Measurements from ENCODE around the gene CPEB3.

DNA sequence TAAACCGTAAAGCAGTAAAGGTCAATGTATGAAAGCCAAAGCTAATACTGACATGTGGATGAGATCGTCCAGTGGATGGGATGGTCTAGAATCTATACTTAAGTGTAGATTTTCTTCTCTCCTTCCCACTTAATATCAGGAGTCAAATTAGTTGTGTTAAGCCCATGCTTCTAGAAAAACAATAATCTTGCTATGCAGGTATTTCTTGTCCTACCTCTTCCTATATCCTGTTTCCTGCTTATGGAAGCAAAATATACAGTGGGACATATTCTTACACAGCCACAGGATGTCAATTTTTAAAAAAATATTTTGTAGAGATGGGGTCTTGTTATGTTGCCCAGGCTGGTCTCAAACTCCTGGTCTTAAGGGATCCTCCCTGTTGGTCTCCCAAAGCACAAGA, 27.5 kb downstream of the CPEB3 start:
- TF ChIP-seq MTA1 (IDR thresholded peaks at IDR 0.05; ENCODE audit: borderline replicate concordance) = no peak
- TF ChIP-seq MCM2 (IDR thresholded peaks at IDR 0.05; ENCODE audit: low read depth) = no peak
- no peak for TF ChIP-seq ETV6 (IDR thresholded peaks at IDR 0.05; ENCODE audit: borderline replicate concordance in 1 of 2, low read depth in 2 of 2, low read length in 1 of 2)
- TF ChIP-seq ETV6 (CRISPR knock-in tag; IDR thresholded peaks at IDR 0.05; ENCODE audit: borderline replicate concordance) = no peak
- no peak for TF ChIP-seq PRPF4 (IDR thresholded peaks at IDR 0.05; ENCODE audit: insufficient read depth, low read depth, low read length, poor library complexity, severe bottlenecking)
- TF ChIP-seq, protein P1, sequence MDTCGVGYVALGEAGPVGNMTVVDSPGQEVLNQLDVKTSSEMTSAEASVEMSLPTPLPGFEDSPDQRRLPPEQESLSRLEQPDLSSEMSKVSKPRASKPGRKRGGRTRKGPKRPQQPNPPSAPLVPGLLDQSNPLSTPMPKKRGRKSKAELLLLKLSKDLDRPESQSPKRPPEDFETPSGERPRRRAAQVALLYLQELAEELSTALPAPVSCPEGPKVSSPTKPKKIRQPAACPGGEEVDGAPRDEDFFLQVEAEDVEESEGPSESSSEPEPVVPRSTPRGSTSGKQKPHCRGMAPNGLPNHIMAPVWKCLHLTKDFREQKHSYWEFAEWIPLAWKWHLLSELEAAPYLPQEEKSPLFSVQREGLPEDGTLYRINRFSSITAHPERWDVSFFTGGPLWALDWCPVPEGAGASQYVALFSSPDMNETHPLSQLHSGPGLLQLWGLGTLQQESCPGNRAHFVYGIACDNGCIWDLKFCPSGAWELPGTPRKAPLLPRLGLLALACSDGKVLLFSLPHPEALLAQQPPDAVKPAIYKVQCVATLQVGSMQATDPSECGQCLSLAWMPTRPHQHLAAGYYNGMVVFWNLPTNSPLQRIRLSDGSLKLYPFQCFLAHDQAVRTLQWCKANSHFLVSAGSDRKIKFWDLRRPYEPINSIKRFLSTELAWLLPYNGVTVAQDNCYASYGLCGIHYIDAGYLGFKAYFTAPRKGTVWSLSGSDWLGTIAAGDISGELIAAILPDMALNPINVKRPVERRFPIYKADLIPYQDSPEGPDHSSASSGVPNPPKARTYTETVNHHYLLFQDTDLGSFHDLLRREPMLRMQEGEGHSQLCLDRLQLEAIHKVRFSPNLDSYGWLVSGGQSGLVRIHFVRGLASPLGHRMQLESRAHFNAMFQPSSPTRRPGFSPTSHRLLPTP (IDR thresholded peaks at IDR 0.05; ENCODE audit: borderline replicate concordance, extremely low read depth, insufficient read length) = no peak

Measured in K562 (cell line).